GM23338 (cell line): ENCODE data around the gene LEFTY1. TPM values are rescaled to one million over a fixed set of nuclear protein-coding genes. Genes with fewer than 3 reads are reported as not detected.

Experiments
- REST ChIP-seq: IDR thresholded peaks from one replicate; pipeline ENCODE4 v1.6.1; 2018; ENCODE audit warnings: antibody characterized with exemption; ENCODE audit not compliant: unreplicated experiment
- ZNF114 ChIP-seq: fragments of 250-450 bp; sonication (Bioruptor Pico); IDR thresholded peaks from 2 replicates; pipeline ENCODE4 v1.5.0; 2020; ENCODE audit warnings: mild to moderate bottlenecking, moderate library complexity
- ZNF462 ChIP-seq: fragments of 250-450 bp; sonication (Bioruptor Pico); IDR thresholded peaks from 2 replicates; pipeline ENCODE4 v1.5.0; 2020; ENCODE audit warnings: mild to moderate bottlenecking, moderate library complexity
- polyA plus RNA-seq: library from polyadenylated mRNA; unstranded; fragments of >200 nt; fragmentation: Nextera tagmentation; extraction: Ambion mirVana; gene quantifications from 2 replicates; pipeline ENCODE4 v1.2.1, GENCODE V29; 2016
- total RNA-seq: library from RNA; depleted of rRNA; stranded (reverse); fragments of >200 nt; shearing (Covaris generic); gene quantifications from 2 replicates; pipeline ENCODE4 v1.2.3, GENCODE V29; 2014

The LEFTY1 gene
- total and polyA plus RNA-seq, 2 experiments from 2014 or later, result 27.5 to 65.4 TPM

- TF ChIP-seq ZNF462, result peak; percentile 75
- peak; percentile 26 for TF ChIP-seq REST
- 0 out of 2 replicates have a peak, but pooled peaks have one; percentile 59 for TF ChIP-seq ZNF114
These were observed 10.3 kb upstream of the LEFTY1 start (continued) for GRCh38 chr1:225899044-225899925.
